GM23338 (cell line): ENCODE results near the gene CTDP1. TPM values are rescaled to one million over a fixed set of nuclear protein-coding genes. Genes with fewer than 3 reads are reported as not detected.

Source experiments
- ATAC-seq: fragments of 200-7000 bp; cut with Tn5 transposase; 3 replicates; pipeline ENCODE4 v1.9.1; 2020
- DNase-seq: peaks from one replicate; pipeline ENCODE4 v3.0.0-alpha.2; 2015; ENCODE audit warnings: low spot score
- H2AFZ ChIP-seq: fragments of 200-600 bp; sonication (generic); 2 replicates; pipeline ENCODE4 v1.8.0; 2016; ENCODE audit warnings: antibody characterized with exemption, mild to moderate bottlenecking, moderate library complexity
- H3F3A ChIP-seq: fragments of 200-600 bp; sonication (generic); replicated peaks from 2 replicates; pipeline ENCODE4 v1.8.0; 2017; ENCODE audit warnings: antibody characterized with exemption, mixed run types, low read depth
- H3K27ac ChIP-seq: fragments of 200-600 bp; sonication (generic); 2 replicates; pipeline ENCODE4 v1.6.1; 2016; ENCODE audit warnings: low read depth
- H3K27me3 ChIP-seq: fragments of 200-600 bp; sonication (generic); 2 replicates; pipeline ENCODE4 v1.8.0; 2016; ENCODE audit warnings: mild to moderate bottlenecking, mixed run types, moderate library complexity; ENCODE audit not compliant: insufficient read depth
- H3K36me3 ChIP-seq: fragments of 200-600 bp; sonication (generic); 2 replicates; pipeline ENCODE4 v1.8.0; 2016; ENCODE audit warnings: mild to moderate bottlenecking; ENCODE audit not compliant: insufficient read depth
- H3K4me1 ChIP-seq: fragments of 200-600 bp; sonication (generic); 2 replicates; pipeline ENCODE4 v1.8.0; 2016; ENCODE audit warnings: mild to moderate bottlenecking, moderate library complexity; ENCODE audit not compliant: insufficient read depth
- H3K4me2 ChIP-seq: fragments of 200-600 bp; sonication (generic); 2 replicates; pipeline ENCODE4 v1.7.1; 2017; ENCODE audit warnings: mixed run types
- H3K4me3 ChIP-seq: fragments of 200-600 bp; sonication (generic); 2 replicates; pipeline ENCODE4 v1.6.1; 2016; ENCODE audit warnings: mixed run types
- H3K79me2 ChIP-seq: fragments of 200-600 bp; sonication (generic); replicated peaks from 2 replicates; pipeline ENCODE4 v1.8.0; 2017; ENCODE audit warnings: mild to moderate bottlenecking; ENCODE audit not compliant: insufficient read depth
- H3K9me2 ChIP-seq: fragments of 200-600 bp; sonication (generic); 2 replicates; pipeline ENCODE4 v1.8.0; 2017; ENCODE audit not compliant: insufficient read depth
- H4K20me1 ChIP-seq: fragments of 200-600 bp; sonication (generic); replicated peaks from 2 replicates; pipeline ENCODE4 v1.8.0; 2017; ENCODE audit warnings: mild to moderate bottlenecking; ENCODE audit not compliant: insufficient read depth
- H3K27ac Mint-ChIP-seq: 2 replicates; pipeline ENCODE4 v1.8.0; 2020; ENCODE audit warnings: inconsistent platforms, mild to moderate bottlenecking, moderate library complexity, mixed read lengths
- H3K27me3 Mint-ChIP-seq: 3 replicates; pipeline ENCODE4 v1.8.0; 2022; ENCODE audit warnings: low read depth, mild to moderate bottlenecking, moderate library complexity, mixed read lengths, inconsistent platforms; ENCODE audit not compliant: insufficient read depth, poor library complexity
- H3K36me3 Mint-ChIP-seq: 3 replicates; pipeline ENCODE4 v1.8.0; 2021; ENCODE audit warnings: low read depth, mild to moderate bottlenecking, inconsistent platforms, moderate library complexity, mixed read lengths
- H3K4me1 Mint-ChIP-seq: 3 replicates; pipeline ENCODE4 v1.8.0; 2020; ENCODE audit warnings: mild to moderate bottlenecking, inconsistent platforms, mixed read lengths
- H3K4me3 Mint-ChIP-seq: 3 replicates; pipeline ENCODE4 v1.8.0; 2021; ENCODE audit warnings: moderate library complexity, mild to moderate bottlenecking, inconsistent platforms, mixed read lengths
- H3K9me3 Mint-ChIP-seq: 3 replicates; pipeline ENCODE4 v1.8.0; 2020; ENCODE audit warnings: moderate library complexity, mild to moderate bottlenecking, inconsistent platforms, mixed read lengths
- CREB1 ChIP-seq: fragments of 250-450 bp; sonication (Bioruptor Pico); IDR thresholded peaks from 2 replicates; pipeline ENCODE4 v1.5.0; 2020; ENCODE audit warnings: low read depth, mild to moderate bottlenecking, moderate library complexity
- ETS1 ChIP-seq: IDR thresholded peaks from 2 replicates; pipeline ENCODE4 v1.6.1; 2016; ENCODE audit warnings: antibody characterized with exemption
- EZH2 ChIP-seq: fragments of 200-600 bp; sonication (generic); IDR thresholded peaks from one replicate; pipeline ENCODE4 v1.8.0; 2017; ENCODE audit warnings: antibody characterized with exemption, mild to moderate bottlenecking, low read depth; ENCODE audit not compliant: unreplicated experiment
- EZH2phosphoT487 ChIP-seq: fragments of 200-600 bp; sonication (generic); IDR thresholded peaks from one replicate; pipeline ENCODE4 v1.8.1; 2018; ENCODE audit warnings: antibody characterized with exemption; ENCODE audit not compliant: unreplicated experiment
- JUNB ChIP-seq: IDR thresholded peaks from one replicate; pipeline ENCODE4 v1.6.1; 2016; ENCODE audit warnings: antibody characterized with exemption; ENCODE audit not compliant: unreplicated experiment
- NANOG ChIP-seq: IDR thresholded peaks from 2 replicates; pipeline ENCODE4 v1.6.1; 2016; ENCODE audit warnings: antibody characterized with exemption, borderline replicate concordance
- POLR2AphosphoS5 ChIP-seq: IDR thresholded peaks from 2 replicates; pipeline ENCODE4 v1.6.1; 2016; ENCODE audit warnings: antibody characterized with exemption, low read depth
- REST ChIP-seq: IDR thresholded peaks from one replicate; pipeline ENCODE4 v1.6.1; 2018; ENCODE audit warnings: antibody characterized with exemption; ENCODE audit not compliant: unreplicated experiment
- STAT1 ChIP-seq: IDR thresholded peaks from one replicate; pipeline ENCODE4 v1.6.1; 2016; ENCODE audit warnings: antibody characterized with exemption; ENCODE audit not compliant: unreplicated experiment
- ZNF114 ChIP-seq: fragments of 250-450 bp; sonication (Bioruptor Pico); IDR thresholded peaks from 2 replicates; pipeline ENCODE4 v1.5.0; 2020; ENCODE audit warnings: mild to moderate bottlenecking, moderate library complexity
- ZNF462 ChIP-seq: fragments of 250-450 bp; sonication (Bioruptor Pico); IDR thresholded peaks from 2 replicates; pipeline ENCODE4 v1.5.0; 2020; ENCODE audit warnings: mild to moderate bottlenecking, moderate library complexity
- polyA plus RNA-seq: library from polyadenylated mRNA; unstranded; fragments of >200 nt; fragmentation: Nextera tagmentation; extraction: Ambion mirVana; gene quantifications from 2 replicates; pipeline ENCODE4 v1.2.1, GENCODE V29; 2016
- total RNA-seq: library from RNA; depleted of rRNA; stranded (reverse); fragments of >200 nt; shearing (Covaris generic); gene quantifications from 2 replicates; pipeline ENCODE4 v1.2.3, GENCODE V29; 2014

The CTDP1 gene
- total and polyA plus RNA-seq, 2 experiments from 2014 or later: 9.4 to 51.6 TPM

GRCh38 chr18:79715280-79715679, 35.7 kb downstream of the CTDP1 start (continued):
- TF ChIP-seq ZNF462 (CRISPR knock-in tag): no peak
- no peak for TF ChIP-seq NANOG
- TF ChIP-seq STAT1: no peak
- TF ChIP-seq ETS1: no peak
- TF ChIP-seq JUNB: no peak
- TF ChIP-seq POLR2AphosphoS5: no peak

- no peak for DNase-seq
- Histone ChIP-seq H2AFZ (no peak overlapping the region), H3F3A (no peaks in the 10 kb centered on the region), H3K4me3 (no peak overlapping the region), H3K9me2 (no peaks in the 10 kb centered on the region), H3K27me3 (no peaks in the 10 kb centered on the region), H3K27ac (no peak overlapping the region), H4K20me1 (no peaks in the 10 kb centered on the region), H3K79me2 (no peaks in the 10 kb centered on the region), H3K4me2 (no peak overlapping the region), H3K36me3 (peaks cover 5% of the 10 kb centered on the region; the same call in 1 of the 2 replicates), H3K4me1 (no peaks in the 10 kb centered on the region)
- Mint-ChIP-seq H3K4me3 (no peak overlapping the region), H3K9me3 (no peaks in the 10 kb centered on the region; the same call in 2 of the 3 replicates), H3K4me1 (no peaks in the 10 kb centered on the region), H3K27me3 (no peaks in the 10 kb centered on the region), H3K36me3 (peaks cover 52% of the 10 kb centered on the region), H3K27ac (no peak overlapping the region)
- ATAC-seq: no peak
- no peak for TF ChIP-seq POLR2AphosphoS5
- no peak for TF ChIP-seq STAT1
- TF ChIP-seq ZNF114 (CRISPR knock-in tag): no peak
- TF ChIP-seq CREB1 (CRISPR knock-in tag): no peak
- no peak for TF ChIP-seq REST
- TF ChIP-seq NANOG: no peak
- TF ChIP-seq EZH2phosphoT487: no peak
- no peak for TF ChIP-seq EZH2
- TF ChIP-seq ETS1: no peak
- no peak for TF ChIP-seq JUNB
These were observed 37.5 kb downstream of the CTDP1 start for GRCh38 chr18:79717059-79717458.
